Mucosa of rectum (tissue), 2 donors: ENCODE measurements around the gene VAV2.

Experiments
- H3K27ac ChIP-seq, 2 donors: one replicate each; pipeline ENCODE4 v1.7.0; 2013; ENCODE audit warnings: inconsistent platforms in 2 of 2, low read depth in 2 of 2, low read length in 2 of 2
- H3K27me3 ChIP-seq, 2 donors: one replicate each; pipeline ENCODE4 v1.7.0; 2013; ENCODE audit warnings: low read length in 2 of 2; ENCODE audit not compliant: control insufficient read depth in 2 of 2, insufficient read depth in 2 of 2
- H3K36me3 ChIP-seq, 2 donors: one replicate each; pipeline ENCODE4 v1.7.0; 2013; ENCODE audit warnings: low read length in 2 of 2; ENCODE audit not compliant: control insufficient read depth in 2 of 2, insufficient read depth in 2 of 2
- H3K4me1 ChIP-seq, 2 donors: one replicate each; pipeline ENCODE4 v1.7.0; 2013; ENCODE audit warnings: low read length in 2 of 2, mild to moderate bottlenecking in 1 of 2; ENCODE audit not compliant: control insufficient read depth in 2 of 2, insufficient read depth in 2 of 2
- H3K4me3 ChIP-seq, 2 donors: one replicate each; pipeline ENCODE4 v1.7.0; 2013; ENCODE audit warnings: low read length in 2 of 2
- H3K9ac ChIP-seq, 2 donors: one replicate each; pipeline ENCODE4 v1.7.0; 2013; ENCODE audit warnings: low read length in 2 of 2, low read depth in 1 of 2, mild to moderate bottlenecking in 1 of 2
- H3K9me3 ChIP-seq, 2 donors: one replicate each; pipeline ENCODE4 v1.7.0; 2013; ENCODE audit warnings: low read length in 2 of 2; ENCODE audit not compliant: control insufficient read depth in 2 of 2
- donor health status: healthy.
- donor health status: Normal muscosa, but diverticular disease.

VAV2 gene

GRCh38 chr9:133968966-133969617 is 23.0 kb downstream of the VAV2 start:
- H3K4me1 ChIP-seq = peaks cover 29 to 36% of the 10 kb centered on the region in 2 donors
- H3K4me3 ChIP-seq = no peak overlapping the region
- no peak overlapping the region for H3K9ac ChIP-seq
- H3K27me3 ChIP-seq = no peaks in the 10 kb centered on the region
- H3K9me3 ChIP-seq = no peaks in the 10 kb centered on the region
- no peaks in the 10 kb centered on the region for H3K36me3 ChIP-seq
- H3K27ac ChIP-seq = no peak overlapping the region

GRCh38 chr9:133968428-133968827 is 23.7 kb downstream of the VAV2 start:
- peaks cover 24 to 30% of the 10 kb centered on the region in 2 donors for H3K4me1 ChIP-seq
- no peaks in the 10 kb centered on the region for H3K27me3 ChIP-seq
- no peak overlapping the region for H3K27ac ChIP-seq
- no peaks in the 10 kb centered on the region for H3K36me3 ChIP-seq
- no peaks in the 10 kb centered on the region for H3K9me3 ChIP-seq
- no peak overlapping the region for H3K4me3 ChIP-seq
- H3K9ac ChIP-seq = no peak overlapping the region

GRCh38 chr9:133967024-133967741 is 24.9 kb downstream of the VAV2 start:
- Histone ChIP-seq H3K9ac (no peak overlapping the region), H3K27ac (no peak overlapping the region), H3K4me3 (no peak overlapping the region), H3K4me1 (peaks cover 12 to 18% of the 10 kb centered on the region in 2 donors), H3K36me3 (no peaks in the 10 kb centered on the region), H3K27me3 (no peaks in the 10 kb centered on the region), H3K9me3 (no peaks in the 10 kb centered on the region)

DNA sequence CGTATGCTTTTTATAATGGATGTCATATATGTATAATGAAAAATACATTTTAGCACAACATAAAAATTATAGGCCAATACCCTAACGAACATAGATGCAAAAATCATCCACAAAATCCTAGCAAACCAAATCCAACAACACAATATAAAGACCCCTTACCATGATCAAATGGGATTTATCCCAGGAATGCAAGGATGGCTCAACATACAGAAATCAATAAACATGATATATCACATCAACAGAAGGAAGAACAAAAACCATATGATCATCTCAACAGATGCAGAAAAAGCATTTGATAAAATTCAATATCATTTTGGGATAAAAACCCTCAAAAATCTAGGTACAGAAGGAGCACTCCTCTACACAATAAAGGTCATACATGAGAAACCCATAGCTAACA is 27.7 kb downstream of the VAV2 start:
- Histone ChIP-seq H3K27ac (no peak overlapping the region), H3K36me3 (no peaks in the 10 kb centered on the region), H3K4me3 (no peak overlapping the region), H3K9me3 (no peaks in the 10 kb centered on the region), H3K4me1 (peaks cover 10 to 16% of the 10 kb centered on the region in 2 donors), H3K9ac (no peak overlapping the region), H3K27me3 (no peaks in the 10 kb centered on the region)

DNA sequence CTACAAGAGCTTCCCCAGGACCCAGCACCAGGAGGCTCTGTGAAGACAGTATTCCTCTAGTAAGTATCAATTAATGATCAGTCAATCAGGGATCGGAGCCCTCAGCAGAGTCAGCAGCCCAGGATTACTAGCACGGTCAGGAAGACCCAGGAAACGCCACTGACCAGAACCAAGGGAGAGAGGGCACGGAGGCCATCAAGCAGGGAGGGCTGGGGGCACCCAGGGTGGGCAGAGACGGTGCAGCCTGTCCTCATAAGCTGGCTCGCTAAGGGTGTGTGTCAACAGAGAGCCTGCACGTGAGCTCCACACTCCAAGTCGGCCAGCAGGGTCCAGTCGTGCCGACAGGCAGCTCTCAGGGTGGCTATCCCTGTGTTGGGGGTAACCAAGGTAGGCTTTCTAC is 29.0 kb downstream of the VAV2 start:
- no peak overlapping the region for H3K9ac ChIP-seq
- H3K27me3 ChIP-seq = no peaks in the 10 kb centered on the region
- H3K36me3 ChIP-seq = no peaks in the 10 kb centered on the region
- no peak overlapping the region for H3K4me3 ChIP-seq
- H3K27ac ChIP-seq = no peak overlapping the region
- no peaks in the 10 kb centered on the region for H3K9me3 ChIP-seq
- peaks cover 10 to 24% of the 10 kb centered on the region in 2 donors for H3K4me1 ChIP-seq

DNA sequence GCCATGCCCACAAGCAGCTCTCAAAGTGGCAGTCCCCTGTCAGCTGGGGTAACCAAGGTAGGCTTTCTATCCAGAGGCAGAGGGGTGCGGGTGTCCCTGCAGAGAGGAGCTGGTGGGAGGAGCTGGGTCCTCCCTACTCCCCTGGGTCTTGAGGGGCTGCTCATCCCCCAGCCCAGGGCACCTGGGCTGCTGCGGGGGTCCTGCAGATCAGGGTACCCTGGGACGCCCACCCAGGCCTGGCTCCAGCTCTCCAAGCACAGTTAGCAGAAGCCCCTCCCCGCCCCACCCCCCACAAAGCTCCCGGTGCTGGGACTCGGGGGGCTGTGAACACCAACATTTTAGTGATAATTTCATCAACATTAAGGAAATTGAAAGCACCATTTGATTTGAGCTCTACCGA is 29.8 kb downstream of the VAV2 start:
- Histone ChIP-seq H3K4me1 (peaks cover 10 to 27% of the 10 kb centered on the region in 2 donors), H3K4me3 (no peak overlapping the region), H3K9ac (no peak overlapping the region), H3K9me3 (no peaks in the 10 kb centered on the region), H3K36me3 (no peaks in the 10 kb centered on the region), H3K27me3 (no peaks in the 10 kb centered on the region), H3K27ac (no peak overlapping the region)

DNA sequence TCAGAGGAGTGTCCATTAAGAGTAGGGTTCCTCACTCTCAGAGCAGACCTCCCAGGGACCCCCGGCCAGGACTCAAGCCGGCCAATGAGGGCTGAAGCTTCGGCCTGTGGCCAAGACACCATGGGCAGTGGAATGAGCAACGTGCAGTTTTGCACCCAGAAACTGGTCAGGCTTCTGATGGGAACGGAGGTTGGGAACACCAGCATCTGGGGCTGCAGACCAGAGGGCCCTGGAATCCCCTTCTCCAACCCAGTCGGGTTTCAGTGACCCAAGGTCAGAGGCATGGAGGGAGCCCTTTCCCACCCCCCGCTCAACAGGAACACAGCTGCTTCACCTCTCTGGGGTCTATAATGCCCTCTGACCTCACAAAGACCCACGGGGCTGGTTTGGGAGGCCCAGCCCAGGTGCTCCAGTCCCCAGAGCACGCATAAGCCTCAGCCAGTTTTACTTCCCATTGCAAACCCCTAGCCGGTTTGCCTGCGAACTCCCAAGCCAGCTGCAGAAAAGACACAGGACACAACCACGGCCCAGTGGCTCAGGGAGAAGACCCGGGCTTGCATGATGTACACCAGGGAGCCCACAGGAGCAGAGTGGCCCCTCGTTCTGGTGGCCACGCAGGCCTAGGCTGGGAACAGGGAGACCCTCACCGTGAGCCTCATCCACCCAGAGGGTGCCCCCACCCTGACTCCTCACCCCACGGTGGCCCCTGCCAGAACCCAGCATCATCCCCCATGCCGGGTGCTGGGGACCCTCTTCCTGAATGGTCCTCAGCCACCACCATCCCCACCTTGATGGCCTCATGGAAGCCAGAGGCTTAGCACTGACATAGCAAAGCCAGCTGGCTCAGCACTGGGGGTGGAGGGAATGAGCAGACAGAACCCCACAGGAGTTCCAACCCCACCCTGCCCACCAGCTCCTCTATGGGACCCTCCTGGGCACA is 30.6 kb downstream of the VAV2 start:
- H3K36me3 ChIP-seq = no peaks in the 10 kb centered on the region
- H3K27me3 ChIP-seq = no peaks in the 10 kb centered on the region
- peaks cover 10 to 33% of the 10 kb centered on the region in 2 donors for H3K4me1 ChIP-seq
- no peak overlapping the region for H3K27ac ChIP-seq
- no peaks in the 10 kb centered on the region for H3K9me3 ChIP-seq
- H3K4me3 ChIP-seq = no peak overlapping the region
- no peak overlapping the region for H3K9ac ChIP-seq

- Histone ChIP-seq H3K4me1 (peaks cover 10 to 37% of the 10 kb centered on the region in 2 donors), H3K36me3 (no peaks in the 10 kb centered on the region), H3K9ac (no peak overlapping the region), H3K27ac (no peak overlapping the region), H3K27me3 (no peaks in the 10 kb centered on the region), H3K4me3 (no peak overlapping the region), H3K9me3 (no peaks in the 10 kb centered on the region)
Measured at GRCh38 chr9:133960568-133961129, 31.5 kb downstream of the VAV2 start.

- Histone ChIP-seq H3K9ac (no peak overlapping the region), H3K27ac (no peak overlapping the region), H3K4me1 (peaks cover 10 to 37% of the 10 kb centered on the region in 2 donors)
Measured at GRCh38 chr9:133959966-133960567, 32.1 kb downstream of the VAV2 start.

More at GRCh38 chr9:133959966-133960567, 32.1 kb downstream of the VAV2 start:
- no peaks in the 10 kb centered on the region for H3K9me3 ChIP-seq
- H3K4me3 ChIP-seq = no peak overlapping the region
- no peaks in the 10 kb centered on the region for H3K27me3 ChIP-seq
- no peaks in the 10 kb centered on the region for H3K36me3 ChIP-seq
